Nucleus accumbens (tissue), 56 donors: ENCODE measurements around the gene SLK.

Source experiments
- DNase-seq, 56 donors: peaks; one replicate each; lab custom pipeline; 2025; lab: John Stamatoyannopoulos, UW

SLK gene

GRCh38 chr10:103966671-103967447 is at the start of gene SLK:
Gene SLK, plus strand, starts transcription at chr10:103967140. Its CDS starts 606 bp downstream, at chr10:103967746.
- peak in 53 of 56 donors; percentile 30 to 90 (median 73) for DNase-seq

GRCh38 chr10:103917302-103918052 is 49.5 kb upstream of the SLK start:
- peak in 34 of 56 donors; percentile 30 to 79 (median 60) for DNase-seq

- peak; percentile 73 to 99 (median 97) for DNase-seq
These were observed 48.7 kb upstream of the SLK start, which contains the start of gene STN1 for GRCh38 chr10:103918053-103918846. Gene STN1, minus strand, starts transcription at chr10:103918184. Its CDS starts 590 bp downstream, at chr10:103917594.

GRCh38 chr10:103919648-103920025 is 47.3 kb upstream of the SLK start:
- no peak for DNase-seq

- no peak for DNase-seq
These were observed 45.7 kb upstream of the SLK start for GRCh38 chr10:103921248-103921647.

- peak in 38 of 56 donors; percentile 2 to 52 (median 24) for DNase-seq
These were observed 45.2 kb upstream of the SLK start for GRCh38 chr10:103921750-103922195.

- no peak for DNase-seq
These were observed 44.3 kb upstream of the SLK start for GRCh38 chr10:103922659-103923058.

GRCh38 chr10:103923502-103923901 is 43.4 kb upstream of the SLK start:
- no peak for DNase-seq

GRCh38 chr10:103925591-103925990 is 41.3 kb upstream of the SLK start:
- no peak for DNase-seq

- no peak for DNase-seq
These were observed 40.1 kb upstream of the SLK start for GRCh38 chr10:103926722-103927319.

- no peak for DNase-seq
These were observed 38.2 kb upstream of the SLK start for GRCh38 chr10:103928784-103929183.

- no peak for DNase-seq
These were observed 37.5 kb upstream of the SLK start for GRCh38 chr10:103929381-103929921.

GRCh38 chr10:103930449-103930848 is 36.5 kb upstream of the SLK start:
- DNase-seq: no peak

- DNase-seq: no peak
These were observed 36.1 kb upstream of the SLK start for GRCh38 chr10:103930881-103931280.

- DNase-seq: no peak
These were observed 35.3 kb upstream of the SLK start for GRCh38 chr10:103931603-103932002.

- no peak for DNase-seq
These were observed 34.7 kb upstream of the SLK start for GRCh38 chr10:103932271-103932670.

- DNase-seq: no peak
These were observed 34.0 kb upstream of the SLK start for GRCh38 chr10:103932971-103933370.

GRCh38 chr10:103933557-103934121 is 33.3 kb upstream of the SLK start:
- peak in 50 of 56 donors; percentile 14 to 83 (median 55) for DNase-seq

- DNase-seq: no peak
These were observed 32.6 kb upstream of the SLK start for GRCh38 chr10:103934308-103934707.

GRCh38 chr10:103936022-103936421 is 30.9 kb upstream of the SLK start:
- peak in 43 of 56 donors; percentile 2 to 68 (median 28) for DNase-seq
